Mesenchymal stem cell (in vitro differentiated cells and primary cell): Measurements from ENCODE around the gene ADGRL3. TPM values are rescaled to one million over a fixed set of nuclear protein-coding genes. Genes with fewer than 3 reads are reported as not detected.

Source experiments
- DNase-seq: peaks from one replicate; pipeline ENCODE4 v3.0.0-alpha.2; 2013
- H2AFZ ChIP-seq: one replicate; pipeline ENCODE4 v1.6.1; 2013; ENCODE audit warnings: low read depth, mild to moderate bottlenecking, control low read depth, inconsistent platforms, low read length, moderate library complexity
- H2AK5ac ChIP-seq: 2 replicates; pipeline ENCODE4 v1.6.1; 2013; ENCODE audit warnings: low read length, moderate library complexity, mild to moderate bottlenecking, inconsistent platforms; ENCODE audit not compliant: severe bottlenecking
- H2BK120ac ChIP-seq: one replicate; pipeline ENCODE4 v1.6.1; 2013; ENCODE audit warnings: low read depth, mild to moderate bottlenecking, inconsistent platforms, low read length, moderate library complexity
- H2BK12ac ChIP-seq, 2 experiments: one replicate each; pipeline ENCODE4 v1.6.1; 2013; ENCODE audit warnings: inconsistent platforms in 2 of 2, low read length in 2 of 2, mild to moderate bottlenecking in 2 of 2, moderate library complexity in 2 of 2, control low read depth in 1 of 2
- H2BK15ac ChIP-seq: one replicate; pipeline ENCODE4 v1.6.1; 2013; ENCODE audit warnings: mild to moderate bottlenecking, low read depth, inconsistent platforms; ENCODE audit not compliant: poor library complexity, severe bottlenecking
- H2BK5ac ChIP-seq: 2 replicates; pipeline ENCODE4 v1.6.1; 2013; ENCODE audit warnings: low read depth, mild to moderate bottlenecking, low read length, control low read depth, inconsistent platforms; ENCODE audit not compliant: poor library complexity, severe bottlenecking
- H3K14ac ChIP-seq, 2 experiments: one replicate each; pipeline ENCODE4 v1.6.1; 2013; ENCODE audit warnings: inconsistent platforms in 2 of 2, low read length in 2 of 2, control low read depth in 1 of 2, mild to moderate bottlenecking in 1 of 2, moderate library complexity in 1 of 2
- H3K18ac ChIP-seq, 2 experiments: one replicate each; pipeline ENCODE4 v1.6.1; 2013; ENCODE audit warnings: inconsistent platforms in 2 of 2, low read length in 2 of 2, control low read depth in 1 of 2, low read depth in 1 of 2, mild to moderate bottlenecking in 1 of 2
- H3K23ac ChIP-seq, 2 experiments: one replicate each; pipeline ENCODE4 v1.6.1; 2013; ENCODE audit warnings: inconsistent platforms in 2 of 2, low read length in 2 of 2, mild to moderate bottlenecking in 2 of 2, moderate library complexity in 2 of 2, control low read depth in 1 of 2
- H3K27ac ChIP-seq: 2 replicates; pipeline ENCODE4 v1.5.1; 2013; ENCODE audit warnings: mild to moderate bottlenecking, moderate library complexity, low read length, control low read depth, inconsistent platforms; ENCODE audit not compliant: poor library complexity, severe bottlenecking
- H3K27me3 ChIP-seq, 2 experiments: 2 replicates each; pipeline versions ENCODE4 v1.6.1 to v1.7.0; 2013; ENCODE audit warnings: low read length in 2 of 2, mild to moderate bottlenecking in 2 of 2, moderate library complexity in 2 of 2, control low read depth in 1 of 2, inconsistent platforms in 1 of 2; ENCODE audit not compliant: control insufficient read depth in 1 of 2, insufficient read depth in 1 of 2
- H3K36me3 ChIP-seq, 2 experiments: 2 replicates each; pipeline versions ENCODE4 v1.6.1 to v1.7.0; 2013; ENCODE audit warnings: low read length in 2 of 2, control low read depth in 1 of 2, inconsistent platforms in 1 of 2, low read depth in 1 of 2, mild to moderate bottlenecking in 1 of 2; ENCODE audit not compliant: insufficient read depth in 2 of 2, control insufficient read depth in 1 of 2
- H3K4ac ChIP-seq, 2 experiments: one replicate each; pipeline ENCODE4 v1.6.1; 2013; ENCODE audit warnings: inconsistent platforms in 2 of 2, low read length in 2 of 2, mild to moderate bottlenecking in 2 of 2, moderate library complexity in 2 of 2, control low read depth in 1 of 2, low read depth in 1 of 2
- H3K4me1 ChIP-seq: 2 replicates; pipeline ENCODE4 v1.6.1; 2013; ENCODE audit warnings: low read depth, low read length, control low read depth; ENCODE audit not compliant: control insufficient read depth, insufficient read depth
- H3K4me2 ChIP-seq: 2 replicates; pipeline ENCODE4 v1.6.1; 2013; ENCODE audit warnings: low read length, mild to moderate bottlenecking, inconsistent platforms; ENCODE audit not compliant: poor library complexity, severe bottlenecking
- H3K4me3 ChIP-seq, 2 experiments: 2 replicates each; pipeline versions ENCODE4 v1.5.1 to v1.7.0; 2013; ENCODE audit warnings: low read length in 2 of 2, mild to moderate bottlenecking in 2 of 2, control low read depth in 1 of 2, low read depth in 1 of 2; ENCODE audit not compliant: insufficient read depth in 1 of 2
- H3K79me1 ChIP-seq: replicated peaks from 2 replicates; pipeline ENCODE4 v1.6.1; 2013; ENCODE audit warnings: mild to moderate bottlenecking, control low read depth, low read length, inconsistent platforms; ENCODE audit not compliant: poor library complexity, severe bottlenecking
- H3K9ac ChIP-seq: 2 replicates; pipeline ENCODE4 v1.7.0; 2013; ENCODE audit warnings: mild to moderate bottlenecking, low read length, moderate library complexity
- H3K9me3 ChIP-seq: 2 replicates; pipeline ENCODE4 v1.7.0; 2013; ENCODE audit warnings: mild to moderate bottlenecking, low read length; ENCODE audit not compliant: control insufficient read depth
- H4K8ac ChIP-seq: one replicate; pipeline ENCODE4 v1.6.1; 2013; ENCODE audit warnings: inconsistent platforms, mild to moderate bottlenecking, low read length, moderate library complexity
- H4K91ac ChIP-seq: one replicate; pipeline ENCODE4 v1.6.1; 2013; ENCODE audit warnings: mild to moderate bottlenecking, low read length, inconsistent platforms
- WGBS: methylation state at CpG from one replicate; pipeline ENCODE4 v1.1.7; 2013; ENCODE audit warnings: mixed read lengths; 5-methylcytosine and 5-hydroxymethylcytosine counted together
- small RNA-seq: library from polyadenylated mRNA; stranded (forward); fragments of <200 nt; extraction: miRNeasy Mini kit (QIAGEN cat#:217004); gene quantifications from one replicate; pipeline ENCODE3, GENCODE V24; 2013; ENCODE audit warnings: low read depth

The ADGRL3 gene

DNA sequence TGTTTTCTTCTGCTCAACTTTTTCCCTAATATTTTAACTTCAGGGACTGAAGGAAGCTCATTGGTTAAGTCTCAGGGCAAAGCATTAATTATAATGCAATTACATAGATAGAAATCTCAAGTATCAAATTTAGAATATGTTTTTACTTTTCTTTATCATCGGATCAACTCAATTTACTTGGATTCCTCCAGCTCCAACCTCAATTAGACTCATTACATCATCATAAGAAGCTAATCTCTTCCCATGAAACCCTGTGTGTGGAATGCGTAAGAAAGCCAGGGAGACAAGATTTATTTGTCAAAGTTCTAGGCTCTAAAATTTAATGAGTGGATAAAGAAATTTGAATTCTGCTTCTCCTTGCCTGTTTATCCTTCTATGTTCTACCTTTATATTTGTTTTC, 918.4 kb downstream of the ADGRL3 start:
- H3K79me1 ChIP-seq = no peaks in the 10 kb centered on the region
- no peak overlapping the region for H2BK15ac ChIP-seq
- no peak overlapping the region for H3K23ac ChIP-seq
- H4K8ac ChIP-seq = no peak overlapping the region
- H2BK5ac ChIP-seq = no peak overlapping the region
- WGBS = no CpG with 5 or more reads among the region's 2 CpGs
- H3K27ac ChIP-seq = no peak overlapping the region
- no peak overlapping the region for H3K4me3 ChIP-seq
- H3K4me2 ChIP-seq = no peak overlapping the region
- peaks cover 6% of the 10 kb centered on the region for H3K9me3 ChIP-seq
- DNase-seq = no peak
- H2BK12ac ChIP-seq = no peak overlapping the region
- no peak overlapping the region for H2AFZ ChIP-seq
- no peak overlapping the region for H3K18ac ChIP-seq
- no peak overlapping the region for H3K9ac ChIP-seq
- no peak overlapping the region for H2BK120ac ChIP-seq
- H3K27me3 ChIP-seq = no peaks in the 10 kb centered on the region
- H3K36me3 ChIP-seq = no peaks in the 10 kb centered on the region
- H3K4ac ChIP-seq = no peak overlapping the region
- no peak overlapping the region for H4K91ac ChIP-seq
- H3K14ac ChIP-seq = no peak overlapping the region
- H3K4me1 ChIP-seq = no peaks in the 10 kb centered on the region
- H2AK5ac ChIP-seq = no peak overlapping the region

DNA sequence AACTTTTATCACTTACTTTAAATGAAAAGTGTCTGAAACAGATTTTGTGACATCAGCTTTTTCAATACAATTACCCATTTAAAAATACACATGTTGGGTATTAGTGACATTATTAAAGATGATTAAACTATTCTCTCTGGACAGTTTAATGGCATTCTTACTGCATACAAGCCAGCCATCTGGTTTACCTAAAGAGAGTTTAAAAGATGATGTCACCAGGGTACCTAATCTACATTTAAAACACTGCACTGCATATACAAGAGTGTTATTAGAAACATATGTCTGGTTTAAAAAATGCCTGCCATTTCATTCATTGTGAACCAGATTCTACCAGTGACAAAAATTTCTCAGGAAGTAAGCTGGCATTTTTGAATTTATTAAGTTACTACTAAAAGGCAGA, 919.1 kb downstream of the ADGRL3 start:
- Histone ChIP-seq H3K27me3 (no peaks in the 10 kb centered on the region), H2AK5ac (no peak overlapping the region), H4K91ac (no peak overlapping the region), H3K23ac (no peak overlapping the region), H3K27ac (no peak overlapping the region), H2BK120ac (no peak overlapping the region), H3K4ac (no peak overlapping the region), H3K4me1 (no peaks in the 10 kb centered on the region), H3K79me1 (no peaks in the 10 kb centered on the region), H3K9ac (no peak overlapping the region), H2BK12ac (no peak overlapping the region), H4K8ac (no peak overlapping the region), H3K9me3 (peaks cover 3% of the 10 kb centered on the region), H3K4me3 (no peak overlapping the region), H2BK5ac (no peak overlapping the region), H3K14ac (no peak overlapping the region), H3K36me3 (no peaks in the 10 kb centered on the region), H3K18ac (no peak overlapping the region), H2AFZ (no peak overlapping the region), H3K4me2 (no peak overlapping the region), H2BK15ac (no peak overlapping the region)
- DNase-seq = no peak

DNA sequence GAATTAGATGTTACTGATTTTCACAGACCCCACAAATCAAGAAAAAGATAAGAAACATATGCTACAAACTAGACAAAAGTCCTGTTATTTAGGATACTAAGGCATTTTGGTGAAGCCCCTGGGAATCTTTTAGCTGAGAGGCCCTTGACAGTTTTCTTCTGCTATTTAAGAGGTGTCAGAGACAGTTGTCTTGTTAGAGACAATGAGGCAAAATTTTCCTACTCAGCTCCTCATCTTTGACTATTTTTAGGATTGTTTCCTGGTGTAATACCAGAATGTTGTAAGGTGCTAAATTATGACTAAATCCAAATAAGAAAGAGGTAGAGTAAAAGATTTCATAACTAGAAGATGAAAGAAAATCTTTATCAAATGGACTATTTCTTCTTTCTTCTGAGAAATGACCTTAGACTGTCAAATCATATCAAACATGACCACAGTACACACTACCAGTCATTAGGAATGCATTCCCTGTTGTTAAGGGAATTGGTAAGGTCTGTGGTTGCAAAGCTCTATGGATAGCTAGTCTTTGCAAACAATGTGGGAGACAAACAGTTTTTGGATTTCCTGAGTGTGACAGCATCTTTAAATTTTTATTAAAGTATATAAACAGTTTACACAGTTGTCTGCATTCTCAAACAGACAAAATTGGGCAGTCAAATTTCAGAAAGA, 926.1 kb downstream of the ADGRL3 start:
- Histone ChIP-seq H3K79me1 (no peaks in the 10 kb centered on the region), H3K36me3 (no peaks in the 10 kb centered on the region), H3K23ac (no peak overlapping the region), H3K4ac (no peak overlapping the region), H3K4me1 (no peaks in the 10 kb centered on the region), H4K8ac (no peak overlapping the region), H4K91ac (no peak overlapping the region), H2AK5ac (no peak overlapping the region), H3K27me3 (no peaks in the 10 kb centered on the region), H3K4me2 (no peak overlapping the region), H2BK5ac (no peak overlapping the region), H3K18ac (no peak overlapping the region), H3K14ac (no peak overlapping the region), H2BK15ac (no peak overlapping the region), H3K9me3 (peaks cover 5% of the 10 kb centered on the region), H3K4me3 (no peak overlapping the region), H3K27ac (no peak overlapping the region), H2BK12ac (no peak overlapping the region), H3K9ac (no peak overlapping the region), H2BK120ac (no peak overlapping the region), H2AFZ (no peak overlapping the region)
- no peak for DNase-seq

Small RNA genes lying within 50 kb of the gene (small RNA-seq; reads per million reads assigned to genes)
- not detected for gene RF00019
